Measurements from ENCODE around the gene VAC14.

VAC14 gene

DNA sequence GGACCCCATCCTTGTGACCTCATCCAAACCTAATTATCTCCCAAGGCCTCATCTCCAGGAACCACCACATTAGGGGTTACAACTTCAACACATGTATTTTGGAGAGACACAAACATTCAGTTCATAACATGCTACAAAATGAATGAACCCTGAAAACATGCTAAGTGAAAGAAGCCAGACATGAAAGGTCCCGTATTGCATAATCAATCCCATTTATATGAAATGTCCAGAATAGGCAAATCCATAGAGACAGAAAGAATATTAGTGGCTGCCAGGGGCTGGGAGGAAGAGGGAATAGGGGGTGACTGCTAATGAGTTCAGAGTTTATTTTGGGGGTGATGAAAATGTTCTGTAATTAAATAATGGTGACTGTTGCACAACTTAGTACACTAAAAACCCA is 158.3 kb downstream of the VAC14 start:
- H3K4me3 ChIP-seq (ENCODE audit: low read depth, low read length), result no peak overlapping the region
- TF ChIP-seq, protein P1, sequence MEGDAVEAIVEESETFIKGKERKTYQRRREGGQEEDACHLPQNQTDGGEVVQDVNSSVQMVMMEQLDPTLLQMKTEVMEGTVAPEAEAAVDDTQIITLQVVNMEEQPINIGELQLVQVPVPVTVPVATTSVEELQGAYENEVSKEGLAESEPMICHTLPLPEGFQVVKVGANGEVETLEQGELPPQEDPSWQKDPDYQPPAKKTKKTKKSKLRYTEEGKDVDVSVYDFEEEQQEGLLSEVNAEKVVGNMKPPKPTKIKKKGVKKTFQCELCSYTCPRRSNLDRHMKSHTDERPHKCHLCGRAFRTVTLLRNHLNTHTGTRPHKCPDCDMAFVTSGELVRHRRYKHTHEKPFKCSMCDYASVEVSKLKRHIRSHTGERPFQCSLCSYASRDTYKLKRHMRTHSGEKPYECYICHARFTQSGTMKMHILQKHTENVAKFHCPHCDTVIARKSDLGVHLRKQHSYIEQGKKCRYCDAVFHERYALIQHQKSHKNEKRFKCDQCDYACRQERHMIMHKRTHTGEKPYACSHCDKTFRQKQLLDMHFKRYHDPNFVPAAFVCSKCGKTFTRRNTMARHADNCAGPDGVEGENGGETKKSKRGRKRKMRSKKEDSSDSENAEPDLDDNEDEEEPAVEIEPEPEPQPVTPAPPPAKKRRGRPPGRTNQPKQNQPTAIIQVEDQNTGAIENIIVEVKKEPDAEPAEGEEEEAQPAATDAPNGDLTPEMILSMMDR (IDR thresholded peaks at IDR 0.05; ENCODE audit: borderline replicate concordance, insufficient read depth, low read depth, low read length), result no peak

DNA sequence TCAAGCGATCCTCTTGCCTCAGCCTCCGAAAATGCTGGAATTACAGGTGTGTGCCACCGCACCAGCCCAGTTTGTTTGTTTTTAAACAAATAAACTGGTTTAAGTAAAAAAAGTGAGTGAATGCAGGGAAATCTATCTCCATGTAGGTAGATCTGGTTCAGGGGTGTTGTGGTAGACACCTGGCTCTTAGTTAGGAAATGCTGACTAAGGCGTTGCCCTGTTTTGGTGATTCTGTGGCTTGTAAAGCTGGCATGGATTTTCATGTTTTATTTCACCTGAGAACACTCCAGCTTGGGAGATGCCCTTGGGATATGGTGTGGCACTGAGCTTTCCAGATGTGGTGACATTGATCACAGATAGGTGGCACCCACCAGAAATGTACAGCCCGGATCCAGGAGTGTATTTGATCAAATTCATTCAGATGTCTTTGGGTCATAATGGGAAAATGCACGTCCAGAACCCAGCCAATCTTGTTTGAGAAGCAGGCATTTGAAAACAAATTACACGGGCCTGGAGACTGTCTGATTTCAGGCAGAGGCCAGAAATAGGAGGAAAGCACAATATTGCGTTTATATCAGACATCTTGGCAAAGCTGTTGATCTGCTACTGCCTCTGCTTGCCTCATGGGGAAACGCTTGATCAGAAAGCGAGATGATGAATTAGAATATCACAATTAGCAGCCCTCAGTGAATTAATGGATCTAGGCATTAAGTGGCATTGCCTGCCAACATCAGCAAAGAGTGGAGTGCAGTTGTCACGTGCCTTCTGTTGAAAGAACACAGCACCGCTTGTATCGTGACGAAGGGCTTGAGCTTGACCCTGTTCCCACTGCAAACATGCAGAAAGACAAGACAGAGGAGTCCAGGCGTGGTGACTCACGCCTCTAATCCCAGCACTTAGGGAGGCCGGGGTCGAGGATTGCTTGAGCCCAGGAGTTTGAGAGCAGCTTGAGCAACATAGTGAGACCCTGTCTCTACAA is 161.9 kb downstream of the VAC14 start:
- no peak overlapping the region for H3K4me3 ChIP-seq (ENCODE audit: low read depth, low read length)
- TF ChIP-seq, protein P1 (IDR thresholded peaks at IDR 0.05; ENCODE audit: borderline replicate concordance, insufficient read depth, low read depth, low read length), result no peak

Data from GM12875 (cell line).